ENCODE measurements around the gene SSB.
"Not testable (repeated sequence)": the region's sequence is repeated elsewhere in the genome, so short reads cannot be mapped to it uniquely, and the experiment has no call there.

The SSB gene

DNA sequence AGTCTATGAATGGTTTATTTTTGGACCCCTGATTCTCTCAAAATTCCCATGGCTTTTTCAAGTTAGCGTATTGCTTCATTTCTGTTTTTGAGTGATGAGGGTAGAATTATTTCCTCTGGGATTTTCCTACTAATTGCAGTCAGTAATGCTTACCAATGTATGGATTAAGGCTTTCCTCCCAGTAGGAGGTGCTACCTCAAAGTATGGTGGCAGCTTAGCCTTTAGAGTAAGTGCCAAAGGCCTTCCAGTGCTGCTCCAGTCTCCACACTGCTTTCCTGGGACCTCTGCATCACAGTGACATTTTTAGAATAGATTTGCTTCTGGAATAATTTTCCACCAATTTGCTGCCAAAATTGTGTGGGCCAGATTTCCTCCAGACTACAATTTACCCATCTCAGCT is 16.2 kb upstream of the SSB start:
- no peak for DNase-seq

DNA sequence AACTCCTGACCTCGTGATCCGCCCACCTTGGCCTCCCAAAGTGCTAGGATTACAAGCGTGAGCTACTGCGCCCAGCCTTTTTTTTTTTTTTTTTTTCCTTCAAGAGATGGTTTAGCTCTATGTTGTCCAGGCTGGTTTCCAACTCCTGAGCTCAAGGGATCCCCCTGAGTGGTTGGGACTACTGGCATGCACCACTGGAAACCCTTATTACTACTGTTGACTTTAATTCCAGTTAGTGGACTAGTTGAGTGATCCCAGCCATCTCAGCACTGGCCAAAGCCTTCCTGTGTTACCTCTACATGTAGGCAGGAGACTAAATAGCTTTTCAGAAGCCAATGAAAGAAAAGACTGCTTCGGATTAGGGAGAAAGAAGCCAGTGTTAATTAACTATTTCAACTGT is 8.1 kb upstream of the SSB start:
- DNase-seq, result no peak

DNA sequence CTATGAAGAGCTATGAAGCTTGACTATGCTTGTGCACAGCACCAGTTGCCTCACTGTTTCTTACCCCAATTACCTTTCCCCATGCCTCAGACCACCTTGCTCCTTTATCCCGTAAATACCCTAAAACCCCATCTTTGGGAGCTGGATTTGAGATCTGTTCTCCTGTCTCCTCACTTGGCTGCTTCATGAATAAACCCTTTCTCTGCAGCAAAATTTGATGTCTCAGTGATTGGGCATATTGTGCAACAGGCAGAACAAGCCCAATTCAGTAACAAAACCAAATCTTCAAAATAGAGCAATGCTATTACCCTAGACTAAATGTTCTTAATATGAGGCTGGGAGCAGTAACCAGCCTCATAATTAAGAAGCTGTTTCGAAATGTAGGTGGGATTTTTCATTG is 3.5 kb upstream of the SSB start:
- DNase-seq, result no peak

DNA sequence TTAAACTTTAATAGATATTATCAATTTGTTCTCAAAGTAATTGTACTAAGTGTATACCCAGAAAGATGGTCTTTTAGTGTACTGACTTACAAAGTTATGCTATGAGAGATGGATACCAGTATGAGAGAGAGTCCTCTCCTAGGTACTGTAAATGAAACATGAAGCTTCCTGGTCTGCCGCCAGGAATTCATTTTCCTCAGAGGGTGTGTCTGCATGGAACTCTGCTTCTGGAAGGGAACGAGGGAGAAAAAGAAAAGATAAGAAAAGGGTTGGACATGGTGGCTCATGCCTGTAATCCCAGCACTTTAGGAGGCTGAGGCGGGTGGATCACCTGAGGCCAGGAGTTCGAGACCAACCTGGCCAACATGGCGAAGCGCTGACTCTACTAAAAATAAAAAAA is 2.2 kb upstream of the SSB start:
- DNase-seq, result no peak

DNA sequence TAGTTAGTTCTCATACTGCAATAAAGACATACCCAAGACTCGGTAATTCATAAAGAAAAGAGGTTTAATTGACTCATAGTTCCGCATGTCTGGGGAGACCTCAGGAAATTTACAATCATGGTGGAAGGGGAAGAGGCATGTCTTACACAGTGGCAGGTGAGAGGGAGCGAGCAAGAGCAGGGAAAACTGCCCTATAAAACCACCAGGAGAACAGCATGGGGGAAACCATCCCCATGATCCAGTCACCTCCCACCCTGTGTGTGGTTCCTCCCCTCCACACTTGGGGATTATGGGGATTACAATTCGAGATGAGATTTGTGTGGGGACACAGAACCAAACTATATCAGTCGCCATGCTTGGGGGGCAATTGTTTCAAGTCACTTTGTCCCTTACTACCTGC is 1.1 kb upstream of the SSB start:
- no peak for DNase-seq

DNA sequence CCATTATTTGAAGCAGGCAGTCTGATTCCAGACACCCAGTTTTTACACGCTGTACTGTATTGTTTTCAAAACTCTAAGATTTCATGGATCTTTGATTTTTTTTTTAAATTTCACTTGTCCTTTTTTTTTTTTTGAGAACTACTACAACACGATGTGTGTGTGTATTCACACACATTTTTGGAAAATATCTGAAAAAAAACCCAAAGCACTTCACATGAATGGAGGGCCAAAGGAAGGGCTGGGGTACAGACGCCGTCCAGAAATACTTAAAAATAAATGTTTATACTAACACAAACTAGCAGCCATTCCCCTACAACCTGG is 314 bp upstream of the SSB start:
- DNase-seq, result no peak

DNA sequence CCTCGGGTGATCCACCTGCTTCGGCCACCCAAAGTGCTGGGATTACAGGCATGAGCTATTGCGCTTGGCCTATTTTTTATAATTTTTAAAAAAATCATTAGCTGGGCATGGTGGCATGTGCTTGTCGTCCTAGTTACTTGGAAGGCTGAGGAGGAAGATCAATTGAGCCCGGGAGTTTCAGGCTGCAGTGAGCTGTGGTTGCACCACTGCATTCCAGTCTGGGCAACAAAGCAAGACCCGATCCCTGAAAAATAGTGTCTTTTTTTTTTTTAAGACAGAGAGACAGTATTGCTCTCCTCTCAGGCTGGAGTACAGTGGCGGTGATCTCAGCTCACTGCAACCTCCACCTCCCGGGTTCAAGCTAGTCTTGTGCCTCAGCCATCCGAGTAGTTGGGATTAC is 4.8 kb downstream of the SSB start:
- DNase-seq, result no peak

DNA sequence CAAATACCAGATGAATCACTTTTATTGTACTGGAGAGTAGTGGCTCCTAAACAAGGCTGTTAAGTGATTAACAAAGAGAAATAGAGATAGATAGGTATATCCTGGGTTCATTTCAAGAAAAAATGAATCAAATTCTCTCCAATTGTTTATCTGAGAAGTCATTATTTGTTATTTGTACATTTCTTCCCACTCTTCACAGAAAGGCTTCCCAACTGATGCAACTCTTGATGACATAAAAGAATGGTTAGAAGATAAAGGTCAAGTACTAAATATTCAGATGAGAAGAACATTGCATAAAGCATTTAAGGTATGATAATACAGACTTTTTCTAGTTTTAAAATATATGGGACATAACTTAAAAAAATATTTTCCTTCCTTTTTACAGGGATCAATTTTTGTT is 7.9 kb downstream of the SSB start:
- DNase-seq, result no peak

DNA sequence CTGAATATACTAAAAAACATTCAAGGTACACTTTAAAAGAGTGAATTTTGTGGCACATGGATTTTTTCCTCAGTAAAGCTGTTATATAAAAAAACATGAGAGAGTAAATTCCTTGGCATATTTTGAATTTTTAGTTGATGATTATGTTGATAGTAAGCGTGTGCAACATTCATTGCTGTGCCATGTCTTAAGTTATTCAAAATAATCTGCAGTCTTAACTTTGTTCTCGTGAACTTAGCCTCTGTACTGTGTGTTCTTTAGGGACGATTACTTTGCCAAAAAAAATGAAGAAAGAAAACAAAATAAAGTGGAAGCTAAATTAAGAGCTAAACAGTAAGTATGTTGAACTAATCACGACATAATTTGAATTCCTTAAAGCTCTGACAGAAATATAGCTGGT is 9.6 kb downstream of the SSB start:
- DNase-seq, result no peak

DNA sequence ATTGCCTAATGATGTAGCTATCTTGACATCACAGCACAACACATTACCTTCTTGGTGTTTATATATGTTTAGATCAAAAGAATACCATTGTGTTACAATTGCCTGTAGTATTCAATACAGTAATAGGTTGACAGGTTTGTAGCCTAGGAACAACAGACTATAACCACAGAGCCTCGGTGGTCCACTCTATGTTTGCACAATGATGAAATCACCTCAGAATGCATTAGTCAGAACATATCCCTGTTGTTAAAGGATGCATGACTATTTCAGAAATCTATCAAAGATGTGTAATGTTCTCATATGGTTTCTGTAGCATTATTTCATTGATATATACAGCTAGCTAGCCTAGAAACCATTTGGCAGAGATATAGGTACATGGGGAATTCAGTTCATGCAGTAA is 17.2 kb downstream of the SSB start:
- no peak for DNase-seq

DNA sequence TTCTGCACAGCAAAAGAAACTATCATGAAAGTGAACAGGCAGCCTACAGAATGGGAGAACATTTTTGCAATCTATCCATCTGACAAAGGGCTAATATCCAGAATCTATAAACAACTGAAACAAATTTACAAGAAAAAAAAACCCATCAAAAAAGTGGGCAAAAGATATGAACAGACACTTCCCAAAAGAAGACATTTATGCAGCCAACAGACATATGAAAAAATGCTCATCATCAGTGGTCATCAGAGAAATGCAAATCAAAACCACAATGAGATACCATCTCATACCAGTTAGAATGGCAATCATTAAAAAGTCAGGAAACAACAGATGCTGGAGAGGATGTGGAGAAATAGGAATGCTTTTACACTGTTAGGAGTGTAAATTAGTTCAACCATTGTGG is 18.3 kb downstream of the SSB start:
- DNase-seq, result not testable (repeated sequence)

DNA sequence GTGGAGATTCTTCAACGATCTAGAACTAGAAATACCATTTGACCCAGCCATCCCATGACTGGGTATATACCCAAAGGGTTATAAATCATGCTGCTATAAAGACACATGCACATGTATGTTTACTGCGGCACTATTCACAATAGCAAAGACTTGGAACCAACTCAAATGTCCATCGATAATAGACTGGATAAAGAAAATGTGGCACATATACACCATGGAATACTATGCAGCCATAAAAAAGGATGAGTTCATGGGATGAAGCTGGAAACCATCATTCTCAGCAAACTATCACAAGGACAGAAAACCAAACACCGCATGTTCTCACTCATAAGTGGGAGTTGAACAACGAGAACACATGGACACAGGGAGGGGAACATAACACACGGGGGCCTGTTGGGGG is 18.7 kb downstream of the SSB start:
- not testable (repeated sequence) for DNase-seq

DNA sequence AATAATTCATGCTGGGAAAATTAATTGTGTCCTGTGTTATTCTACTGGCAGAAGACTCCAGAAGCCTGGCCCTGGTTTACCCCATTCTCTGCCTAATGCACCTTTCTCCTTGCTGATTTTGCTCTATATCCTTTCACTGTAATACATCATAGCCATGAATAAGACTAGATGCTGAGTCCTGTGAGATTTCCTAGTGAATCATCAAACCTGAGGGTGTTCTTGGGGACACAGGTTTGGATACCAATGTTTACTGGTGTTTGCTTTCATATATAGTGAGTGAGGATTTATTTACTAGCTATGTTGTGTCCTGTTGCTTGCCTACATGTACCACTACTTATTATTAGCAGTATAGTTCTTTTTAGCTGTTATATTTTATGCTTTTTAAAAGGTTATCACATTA is 19.6 kb downstream of the SSB start:
- no peak for DNase-seq

DNA sequence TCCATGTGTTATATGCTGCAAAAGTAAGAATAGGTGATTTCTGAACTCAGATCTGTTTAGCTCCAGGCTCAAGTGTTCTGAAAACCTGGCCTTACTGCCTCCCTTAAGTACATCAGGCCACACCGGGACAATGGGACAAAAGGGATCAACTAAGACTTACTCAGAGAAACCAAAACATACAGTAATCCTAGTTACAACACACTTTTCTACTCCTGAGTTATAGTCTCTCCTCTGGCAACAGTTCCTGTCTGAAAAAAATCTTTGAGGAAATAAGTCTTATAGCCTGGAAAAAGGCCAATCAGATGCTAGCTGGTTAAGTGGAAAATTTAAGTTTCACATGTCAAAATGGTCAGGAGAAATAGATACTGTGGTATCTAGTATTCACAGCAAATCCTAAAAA is 20.4 kb downstream of the SSB start:
- no peak for DNase-seq

DNA sequence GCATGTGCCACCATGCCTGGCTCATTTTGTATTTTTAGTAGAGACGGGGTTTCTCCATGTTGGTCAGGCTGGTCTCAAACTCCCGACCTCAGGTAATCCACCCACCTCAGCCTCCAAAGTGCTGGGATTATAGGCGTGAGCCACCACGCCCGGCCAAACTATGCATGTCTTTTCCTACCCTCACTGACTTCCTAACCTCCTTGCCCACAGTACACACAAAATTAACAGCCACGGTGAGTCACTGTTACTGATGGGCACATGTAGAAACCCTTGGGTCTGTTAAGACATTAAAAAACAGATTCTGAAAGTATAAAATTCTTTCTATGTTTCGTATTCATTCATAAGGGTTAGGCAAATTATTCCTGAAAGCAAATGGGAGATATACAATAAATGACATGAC is 21.4 kb downstream of the SSB start:
- DNase-seq, result not testable (repeated sequence)

DNA sequence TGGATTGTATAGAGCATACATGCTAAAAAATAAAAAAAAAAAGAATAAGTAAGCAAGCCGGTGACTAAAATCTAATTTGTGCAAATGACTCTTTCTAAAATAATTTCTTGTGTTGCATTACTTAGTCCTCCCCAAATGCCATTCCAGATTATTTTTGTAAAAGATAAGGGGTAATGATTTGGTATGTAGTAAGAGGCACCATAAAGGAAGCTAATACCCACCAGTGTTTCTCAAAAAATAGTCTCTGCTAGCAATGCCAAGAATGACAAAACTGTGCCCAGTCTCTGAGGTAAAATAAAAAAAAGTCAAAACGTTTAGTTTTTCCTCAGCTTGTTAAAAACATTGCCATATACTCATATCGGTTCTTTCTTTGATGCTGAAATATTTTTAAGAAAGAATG is 23.4 kb downstream of the SSB start:
- no peak for DNase-seq

DNA sequence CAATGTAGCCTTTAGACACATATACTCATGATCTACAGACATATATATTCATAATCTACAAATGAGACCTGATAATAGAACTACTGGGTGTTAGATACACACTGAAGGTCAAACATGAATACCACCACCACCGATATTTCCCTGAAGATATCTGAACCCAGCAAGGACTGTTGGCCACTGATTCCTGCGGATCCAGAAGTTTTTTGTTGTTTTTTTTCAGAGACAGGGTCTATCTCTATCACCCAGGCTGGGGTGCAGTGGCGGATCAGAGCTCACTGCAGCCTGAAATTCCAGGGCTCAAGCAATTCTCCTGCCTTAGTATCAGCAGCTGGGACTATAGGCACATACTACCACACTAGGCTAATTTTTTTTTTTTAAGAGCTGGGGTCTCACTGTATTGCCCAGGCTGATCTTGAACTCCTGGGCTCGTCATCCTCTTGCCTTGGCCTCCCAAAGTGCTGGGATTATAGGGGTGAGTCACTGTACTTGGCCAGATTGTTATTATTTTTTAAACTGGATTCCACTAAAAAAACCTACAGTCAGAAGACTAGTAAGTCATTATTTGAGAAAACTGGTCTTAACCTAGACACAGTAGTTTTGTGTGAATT is 24.2 kb downstream of the SSB start:
- DNase-seq, result no peak

DNA sequence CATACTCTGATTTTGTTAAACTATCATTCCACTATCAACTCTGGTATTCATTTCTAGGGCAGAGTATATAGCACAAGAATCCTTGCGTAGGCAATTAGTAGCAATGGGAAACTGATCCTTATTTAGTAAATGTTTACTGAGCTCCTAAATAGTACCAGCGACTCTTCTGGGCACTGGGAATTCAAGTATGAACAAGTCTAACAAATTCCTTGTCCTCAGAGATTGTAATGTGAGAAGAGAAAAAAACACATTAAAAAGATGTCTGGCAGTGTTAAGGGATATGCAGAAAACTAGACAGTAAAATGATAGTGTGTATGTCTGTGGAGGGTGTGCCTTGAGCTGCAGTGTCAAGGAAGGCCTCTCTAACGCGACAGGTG is 25.3 kb downstream of the SSB start:
- DNase-seq, result no peak

DNA sequence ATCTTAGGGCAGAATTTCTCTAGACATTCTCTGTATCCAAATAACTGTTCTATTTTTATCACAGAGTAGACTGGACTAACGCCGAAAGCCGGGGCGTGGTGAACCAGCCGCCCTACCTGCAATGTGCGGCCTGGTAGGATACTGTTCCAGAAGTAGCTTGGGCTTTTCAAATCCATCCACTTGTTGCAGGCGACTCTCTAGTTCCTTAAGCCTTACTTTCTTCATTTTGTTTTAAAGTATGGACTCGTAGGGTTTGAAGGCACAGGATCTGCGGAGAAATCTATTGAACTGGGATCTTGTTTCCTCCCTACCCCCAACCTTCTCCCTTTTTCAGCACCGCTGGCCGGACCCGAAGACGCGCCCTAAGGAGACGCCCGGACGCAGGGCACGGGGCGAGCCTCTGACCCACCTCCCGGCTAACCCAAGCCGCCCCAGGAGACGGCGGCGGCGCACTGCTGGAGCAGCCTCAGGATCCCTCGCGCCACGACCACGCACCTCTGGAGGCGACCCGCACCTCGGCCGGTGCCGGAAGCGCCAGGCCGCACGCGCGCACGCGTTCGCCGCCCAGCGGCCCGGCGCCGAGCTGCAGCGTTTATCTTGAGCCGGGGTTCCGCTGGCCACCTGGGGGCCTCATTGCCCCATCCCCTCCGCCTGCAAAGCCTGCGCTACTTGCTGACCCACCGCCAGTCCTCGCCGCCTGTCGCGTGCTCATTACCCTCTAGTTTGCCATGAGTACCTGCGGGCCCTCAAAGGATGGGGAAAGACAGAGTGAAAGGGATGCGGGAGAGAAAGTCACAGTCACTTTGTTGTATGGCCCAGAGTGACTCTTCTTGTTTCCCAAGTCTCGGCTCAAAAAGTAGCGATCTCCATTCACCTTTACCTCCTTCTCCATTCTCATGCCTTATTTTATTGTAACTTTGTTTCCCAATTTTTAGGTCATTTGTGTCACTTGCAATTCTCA is 26.0 kb downstream of the SSB start, which contains the start of gene METTL5:
TSS of gene METTL5 (minus strand) at position 533 of the 961 bp plus-strand sequence. CDS start at position 225, 308 bp downstream.
- peak; percentile 84 for DNase-seq

DNA sequence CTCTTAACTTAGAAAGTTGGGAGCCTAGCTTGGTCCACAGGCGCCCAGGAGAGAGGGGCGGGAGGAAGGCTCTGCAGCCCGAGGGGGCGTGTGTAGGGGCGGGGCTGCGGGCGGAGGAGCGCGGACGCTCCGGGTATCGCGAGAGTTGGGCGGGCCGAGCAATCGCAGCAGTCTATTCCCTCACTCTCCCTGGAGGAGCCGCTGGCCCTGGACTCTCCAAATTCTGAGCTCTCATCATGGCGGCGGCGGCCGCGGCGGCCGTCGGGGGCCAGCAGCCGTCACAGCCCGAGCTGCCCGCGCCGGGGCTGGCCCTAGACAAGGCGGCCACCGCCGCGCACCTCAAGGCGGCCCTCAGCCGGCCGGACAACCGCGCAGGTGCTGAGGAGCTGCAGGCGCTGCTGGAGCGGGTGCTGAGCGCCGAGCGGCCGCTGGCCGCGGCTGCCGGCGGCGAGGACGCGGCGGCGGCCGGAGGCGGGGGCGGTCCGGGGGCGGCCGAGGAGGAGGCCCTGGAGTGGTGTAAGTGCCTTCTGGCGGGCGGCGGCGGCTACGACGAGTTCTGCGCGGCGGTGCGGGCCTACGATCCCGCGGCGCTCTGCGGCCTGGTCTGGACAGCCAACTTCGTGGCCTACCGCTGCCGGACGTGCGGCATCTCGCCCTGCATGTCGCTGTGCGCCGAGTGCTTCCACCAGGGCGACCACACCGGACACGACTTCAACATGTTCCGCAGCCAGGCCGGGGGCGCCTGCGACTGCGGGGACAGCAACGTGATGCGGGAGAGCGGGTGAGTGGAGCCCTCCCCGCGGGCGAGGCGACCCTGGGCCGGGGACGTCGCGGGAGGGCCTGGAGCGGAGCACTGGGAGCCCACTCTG is 28.8 kb downstream of the SSB start, which contains the start of gene UBR3:
TSS of gene UBR3 (plus strand) at position 183 of the 869 bp plus-strand sequence. CDS start at position 237, 54 bp downstream.
- DNase-seq, result peak; percentile 90

DNA sequence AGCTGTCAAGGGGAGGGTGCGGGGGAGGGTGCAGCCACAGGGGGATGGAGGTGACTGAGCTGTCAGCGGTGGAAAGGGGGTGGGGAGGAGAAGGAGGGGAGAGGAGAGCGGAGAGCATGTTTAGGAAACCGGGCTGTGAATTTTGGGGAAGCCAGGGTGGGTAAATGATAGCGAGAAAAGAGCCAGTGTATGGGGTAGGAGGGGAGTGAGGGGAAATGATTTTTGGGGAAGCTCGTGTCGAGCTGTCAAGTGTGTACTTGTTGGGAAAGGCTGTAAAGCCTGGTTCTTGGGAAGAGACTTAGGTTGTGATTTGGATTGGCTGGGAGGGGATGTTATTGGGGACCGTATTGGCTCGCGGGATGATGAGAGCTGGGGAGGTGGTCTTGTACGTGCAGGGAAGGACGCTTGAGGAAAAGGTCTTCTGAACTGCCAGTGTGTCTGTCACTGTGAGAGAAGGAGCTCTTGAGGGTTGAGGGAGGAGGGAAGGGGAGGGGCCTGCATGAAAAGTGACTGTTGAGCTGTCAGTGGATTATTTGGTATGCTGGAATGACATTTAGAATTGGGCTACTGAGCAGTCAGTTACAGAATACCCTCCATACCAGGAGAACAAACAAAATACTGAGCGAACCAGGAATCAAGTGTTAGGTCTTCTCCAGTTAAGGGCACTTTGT is 29.6 kb downstream of the SSB start:
- DNase-seq, result peak; percentile 75

DNA sequence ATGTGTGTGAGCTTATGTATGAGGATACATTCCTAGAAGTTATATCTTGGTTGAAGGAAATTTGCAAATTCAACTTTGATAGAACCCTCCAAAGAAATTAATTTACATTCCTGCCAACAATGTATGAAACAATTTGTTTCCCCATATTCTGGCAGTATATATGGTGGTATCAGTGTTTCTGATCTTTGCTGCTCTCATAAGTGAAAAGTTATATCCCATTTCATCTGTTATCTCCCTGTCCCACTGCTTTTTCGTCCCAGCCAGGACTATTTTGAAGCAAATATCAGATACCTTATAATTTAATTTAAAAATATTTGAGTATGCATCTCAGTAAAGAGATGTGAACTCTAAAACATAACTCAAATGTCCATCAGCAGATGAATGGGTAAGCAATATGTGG is 35.7 kb downstream of the SSB start:
- DNase-seq, result no peak

Measured in hematopoietic multipotent progenitor cell treated with erythropoietin and hydrocortisone succinate and interleukin-3 and kit ligand, for 8 days (in vitro differentiated cells).